Measurements from ENCODE around the gene ADAMTSL1. TPM values are rescaled to one million over a fixed set of nuclear protein-coding genes. Genes with fewer than 3 reads are reported as not detected.

ADAMTSL1 gene
- total and polyA plus RNA-seq, 4 donors: 0.31 to 3.4 (median 1.9) TPM

DNA sequence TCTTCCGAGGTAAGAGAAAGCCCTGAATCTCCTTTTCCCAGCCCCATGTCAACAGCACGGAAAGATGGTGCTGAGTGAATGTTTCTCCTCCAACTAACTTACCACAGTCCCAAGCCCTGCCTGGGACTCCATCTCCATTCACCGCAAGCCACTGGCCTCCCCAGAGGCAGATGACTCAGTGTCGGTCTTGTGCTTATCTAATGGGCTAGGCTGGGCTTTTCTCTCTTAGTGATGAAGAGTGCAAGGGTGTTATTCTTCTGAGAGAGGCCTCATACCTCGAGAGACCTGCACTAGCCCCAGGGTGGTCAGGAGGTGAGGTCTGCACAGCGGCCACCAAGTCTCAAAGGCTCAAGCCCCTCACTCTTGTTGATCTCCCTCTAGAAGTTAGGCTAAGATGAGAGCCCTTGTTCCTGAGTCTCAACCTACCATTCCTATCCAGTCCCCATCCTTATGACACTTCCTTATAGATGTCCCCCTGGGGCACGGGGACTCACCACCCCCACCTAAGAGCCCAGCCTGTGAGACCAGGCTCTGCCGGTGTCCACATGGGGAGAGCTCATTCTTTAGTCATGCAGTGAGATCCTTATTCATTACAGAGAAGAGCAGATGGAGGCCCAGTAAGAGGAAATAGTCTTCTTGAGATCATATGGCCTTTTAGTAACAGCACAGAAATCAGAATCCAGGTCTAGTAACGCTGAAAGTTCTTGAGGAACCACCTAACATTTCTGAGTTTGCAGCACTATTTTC, 432.1 kb downstream of the ADAMTSL1 start:
- Histone ChIP-seq H3K4me3 (ENCODE audit: low read depth in 1 of 3, low read length in 3 of 3) (no peak overlapping the region), H3K9ac (ENCODE audit: low read depth in 1 of 2, low read length in 2 of 2) (no peak overlapping the region), H3K9me3 (ENCODE audit: control insufficient read depth in 4 of 4, low read length in 3 of 4) (no peaks in the 10 kb centered on the region), H3K27ac (ENCODE audit: low read depth in 1 of 2, low read length in 2 of 2) (no peak overlapping the region), H3K27me3 (ENCODE audit: control insufficient read depth in 4 of 4, insufficient read depth in 4 of 4, low read length in 3 of 4) (peaks cover 0 to 6% (median 0%) of the 10 kb centered on the region in 4 donors), H3K36me3 (ENCODE audit: control insufficient read depth in 4 of 4, insufficient read depth in 3 of 4, low read depth in 1 of 4, low read length in 3 of 4) (no peaks in the 10 kb centered on the region), H3K4me1 (ENCODE audit: control insufficient read depth in 4 of 4, insufficient read depth in 4 of 4, low read length in 3 of 4) (no peaks in the 10 kb centered on the region)
- no peak for TF ChIP-seq GABPA (IDR thresholded peaks at IDR 0.05 in 1 of 2, conservative IDR thresholded peaks at IDR 0.05 in 1 of 2)
- TF ChIP-seq, protein P1, sequence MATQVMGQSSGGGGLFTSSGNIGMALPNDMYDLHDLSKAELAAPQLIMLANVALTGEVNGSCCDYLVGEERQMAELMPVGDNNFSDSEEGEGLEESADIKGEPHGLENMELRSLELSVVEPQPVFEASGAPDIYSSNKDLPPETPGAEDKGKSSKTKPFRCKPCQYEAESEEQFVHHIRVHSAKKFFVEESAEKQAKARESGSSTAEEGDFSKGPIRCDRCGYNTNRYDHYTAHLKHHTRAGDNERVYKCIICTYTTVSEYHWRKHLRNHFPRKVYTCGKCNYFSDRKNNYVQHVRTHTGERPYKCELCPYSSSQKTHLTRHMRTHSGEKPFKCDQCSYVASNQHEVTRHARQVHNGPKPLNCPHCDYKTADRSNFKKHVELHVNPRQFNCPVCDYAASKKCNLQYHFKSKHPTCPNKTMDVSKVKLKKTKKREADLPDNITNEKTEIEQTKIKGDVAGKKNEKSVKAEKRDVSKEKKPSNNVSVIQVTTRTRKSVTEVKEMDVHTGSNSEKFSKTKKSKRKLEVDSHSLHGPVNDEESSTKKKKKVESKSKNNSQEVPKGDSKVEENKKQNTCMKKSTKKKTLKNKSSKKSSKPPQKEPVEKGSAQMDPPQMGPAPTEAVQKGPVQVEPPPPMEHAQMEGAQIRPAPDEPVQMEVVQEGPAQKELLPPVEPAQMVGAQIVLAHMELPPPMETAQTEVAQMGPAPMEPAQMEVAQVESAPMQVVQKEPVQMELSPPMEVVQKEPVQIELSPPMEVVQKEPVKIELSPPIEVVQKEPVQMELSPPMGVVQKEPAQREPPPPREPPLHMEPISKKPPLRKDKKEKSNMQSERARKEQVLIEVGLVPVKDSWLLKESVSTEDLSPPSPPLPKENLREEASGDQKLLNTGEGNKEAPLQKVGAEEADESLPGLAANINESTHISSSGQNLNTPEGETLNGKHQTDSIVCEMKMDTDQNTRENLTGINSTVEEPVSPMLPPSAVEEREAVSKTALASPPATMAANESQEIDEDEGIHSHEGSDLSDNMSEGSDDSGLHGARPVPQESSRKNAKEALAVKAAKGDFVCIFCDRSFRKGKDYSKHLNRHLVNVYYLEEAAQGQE (IDR thresholded peaks at IDR 0.05): no peak
- TF ChIP-seq, protein P2, sequence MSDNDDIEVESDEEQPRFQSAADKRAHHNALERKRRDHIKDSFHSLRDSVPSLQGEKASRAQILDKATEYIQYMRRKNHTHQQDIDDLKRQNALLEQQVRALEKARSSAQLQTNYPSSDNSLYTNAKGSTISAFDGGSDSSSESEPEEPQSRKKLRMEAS (IDR thresholded peaks at IDR 0.05): no peak
- TF ChIP-seq JUND (IDR thresholded peaks at IDR 0.05): no peak
- no peak for TF ChIP-seq FOXA2 (IDR thresholded peaks at IDR 0.05)
- TF ChIP-seq, protein P3, sequence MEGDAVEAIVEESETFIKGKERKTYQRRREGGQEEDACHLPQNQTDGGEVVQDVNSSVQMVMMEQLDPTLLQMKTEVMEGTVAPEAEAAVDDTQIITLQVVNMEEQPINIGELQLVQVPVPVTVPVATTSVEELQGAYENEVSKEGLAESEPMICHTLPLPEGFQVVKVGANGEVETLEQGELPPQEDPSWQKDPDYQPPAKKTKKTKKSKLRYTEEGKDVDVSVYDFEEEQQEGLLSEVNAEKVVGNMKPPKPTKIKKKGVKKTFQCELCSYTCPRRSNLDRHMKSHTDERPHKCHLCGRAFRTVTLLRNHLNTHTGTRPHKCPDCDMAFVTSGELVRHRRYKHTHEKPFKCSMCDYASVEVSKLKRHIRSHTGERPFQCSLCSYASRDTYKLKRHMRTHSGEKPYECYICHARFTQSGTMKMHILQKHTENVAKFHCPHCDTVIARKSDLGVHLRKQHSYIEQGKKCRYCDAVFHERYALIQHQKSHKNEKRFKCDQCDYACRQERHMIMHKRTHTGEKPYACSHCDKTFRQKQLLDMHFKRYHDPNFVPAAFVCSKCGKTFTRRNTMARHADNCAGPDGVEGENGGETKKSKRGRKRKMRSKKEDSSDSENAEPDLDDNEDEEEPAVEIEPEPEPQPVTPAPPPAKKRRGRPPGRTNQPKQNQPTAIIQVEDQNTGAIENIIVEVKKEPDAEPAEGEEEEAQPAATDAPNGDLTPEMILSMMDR (IDR thresholded peaks at IDR 0.05; ENCODE audit: low read depth, low read length, missing input control): no peak
- TF ChIP-seq HNF4A (conservative IDR thresholded peaks at IDR 0.05): no peak
- TF ChIP-seq, protein P4, sequence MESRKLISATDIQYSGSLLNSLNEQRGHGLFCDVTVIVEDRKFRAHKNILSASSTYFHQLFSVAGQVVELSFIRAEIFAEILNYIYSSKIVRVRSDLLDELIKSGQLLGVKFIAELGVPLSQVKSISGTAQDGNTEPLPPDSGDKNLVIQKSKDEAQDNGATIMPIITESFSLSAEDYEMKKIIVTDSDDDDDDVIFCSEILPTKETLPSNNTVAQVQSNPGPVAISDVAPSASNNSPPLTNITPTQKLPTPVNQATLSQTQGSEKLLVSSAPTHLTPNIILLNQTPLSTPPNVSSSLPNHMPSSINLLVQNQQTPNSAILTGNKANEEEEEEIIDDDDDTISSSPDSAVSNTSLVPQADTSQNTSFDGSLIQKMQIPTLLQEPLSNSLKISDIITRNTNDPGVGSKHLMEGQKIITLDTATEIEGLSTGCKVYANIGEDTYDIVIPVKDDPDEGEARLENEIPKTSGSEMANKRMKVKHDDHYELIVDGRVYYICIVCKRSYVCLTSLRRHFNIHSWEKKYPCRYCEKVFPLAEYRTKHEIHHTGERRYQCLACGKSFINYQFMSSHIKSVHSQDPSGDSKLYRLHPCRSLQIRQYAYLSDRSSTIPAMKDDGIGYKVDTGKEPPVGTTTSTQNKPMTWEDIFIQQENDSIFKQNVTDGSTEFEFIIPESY (IDR thresholded peaks at IDR 0.05): no peak
- TF ChIP-seq EGR1 (IDR thresholded peaks at IDR 0.05; ENCODE audit: low read depth in 2 of 2): no peak
- TF ChIP-seq NR2F2 (IDR thresholded peaks at IDR 0.05): no peak
- no peak for TF ChIP-seq TAF1 (conservative IDR thresholded peaks at IDR 0.05)
- no peak for TF ChIP-seq FOXA1 (IDR thresholded peaks at IDR 0.05)
- no peak for TF ChIP-seq HNF4G (IDR thresholded peaks at IDR 0.05)
- TF ChIP-seq RAD21 (IDR thresholded peaks at IDR 0.05): no peak
- 91% methylated on average over 9 of the region's 9 CpGs for WGBS
- DNase-seq (ENCODE audit: low spot score): no peak
